ENCODE data around the gene PPP2R5D.

DNA sequence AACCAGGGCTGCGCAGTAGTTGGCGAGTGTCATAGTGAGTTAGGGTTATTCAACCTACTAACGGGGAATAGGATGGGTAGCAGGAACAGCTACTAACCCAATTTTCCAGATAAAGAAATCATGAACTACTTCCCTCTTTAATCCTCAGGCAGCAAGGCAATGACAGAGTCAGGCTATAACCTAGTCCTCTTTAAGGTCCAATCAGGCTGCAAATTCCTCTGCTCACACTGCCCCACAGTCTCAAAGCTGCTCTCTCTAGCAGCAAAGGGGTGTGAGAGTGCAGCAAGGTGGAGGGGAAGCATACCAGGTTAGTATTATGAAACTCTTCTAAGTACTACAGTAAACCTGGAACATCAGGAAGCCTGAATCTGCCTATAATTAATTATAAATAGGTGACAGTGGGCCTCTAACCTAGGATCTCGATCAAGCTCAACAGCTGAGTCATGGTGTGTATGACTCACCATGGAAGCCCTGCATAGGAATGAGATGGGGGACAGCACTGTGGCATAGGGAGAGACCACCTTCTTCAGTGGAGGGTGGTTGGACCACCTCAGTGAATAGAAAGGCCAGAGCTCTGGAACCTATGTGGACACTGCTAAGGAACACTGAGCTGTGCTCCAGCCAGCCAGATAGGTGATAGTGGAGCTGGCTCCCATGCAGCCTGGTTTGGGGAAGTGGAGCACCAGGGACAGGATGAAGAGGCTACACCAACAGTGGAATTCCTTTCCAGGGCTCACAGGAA, 13.3 kb upstream of the PPP2R5D start:
- no peak for TF ChIP-seq ZNF274 (IDR thresholded peaks at IDR 0.05; ENCODE audit: low read depth, low read length)
- no peak for TF ChIP-seq SUZ12 (IDR thresholded peaks at IDR 0.05; ENCODE audit: extremely low read depth, insufficient read depth, insufficient read length)
- no peak for TF ChIP-seq YY1 (IDR thresholded peaks at IDR 0.05; ENCODE audit: insufficient read depth, insufficient read length)

Measured in NT2/D1 (cell line).